HG02571 (cell line): ENCODE data around the gene EXO5.
"Not testable (repeated sequence)": the region's sequence is repeated elsewhere in the genome, so short reads cannot be mapped to it uniquely, and the experiment has no call there.

Source experiments
- ATAC-seq: cut with Tn5 transposase; IDR thresholded peaks from one replicate; pipeline ENCODE4 v1.9.1; 2021; ENCODE audit warnings: mild to moderate bottlenecking, moderate library complexity; ENCODE audit not compliant: unreplicated experiment

Gene EXO5

DNA sequence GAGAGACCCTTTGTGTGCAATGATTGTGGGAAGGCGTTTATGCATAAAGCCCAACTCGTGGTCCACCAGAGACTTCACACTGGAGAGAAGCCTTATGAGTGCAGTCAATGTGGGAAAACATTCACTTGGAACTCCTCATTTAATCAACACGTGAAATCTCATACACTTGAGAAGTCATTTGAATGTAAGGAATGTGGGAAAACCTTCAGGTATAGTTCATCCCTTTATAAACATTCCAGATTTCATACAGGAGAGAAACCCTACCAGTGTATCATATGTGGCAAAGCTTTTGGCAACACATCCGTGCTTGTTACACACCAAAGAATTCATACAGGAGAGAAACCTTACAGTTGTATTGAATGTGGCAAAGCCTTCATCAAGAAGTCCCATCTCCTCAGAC lies 38.4 kb downstream of the EXO5 start:
- no peak for ATAC-seq

DNA sequence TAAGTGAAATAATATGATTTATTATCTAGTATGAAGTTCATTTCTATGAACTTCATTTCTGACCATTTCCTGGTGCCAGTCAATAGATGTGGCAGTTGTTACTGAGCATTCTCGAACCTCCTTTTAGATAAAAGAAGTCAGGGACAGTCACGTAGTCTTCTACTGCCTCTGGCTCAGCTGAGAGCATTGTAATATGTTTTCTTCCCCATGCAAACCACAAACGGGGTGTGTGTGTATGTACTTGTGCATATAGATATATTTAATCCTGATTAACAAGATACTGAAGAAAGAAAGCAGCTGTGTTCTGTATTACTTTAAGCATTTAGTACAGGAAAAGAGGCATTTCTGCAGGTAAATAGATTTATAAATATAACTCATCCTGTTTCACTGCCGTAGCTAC lies 44.5 kb downstream of the EXO5 start:
- ATAC-seq: no peak

DNA sequence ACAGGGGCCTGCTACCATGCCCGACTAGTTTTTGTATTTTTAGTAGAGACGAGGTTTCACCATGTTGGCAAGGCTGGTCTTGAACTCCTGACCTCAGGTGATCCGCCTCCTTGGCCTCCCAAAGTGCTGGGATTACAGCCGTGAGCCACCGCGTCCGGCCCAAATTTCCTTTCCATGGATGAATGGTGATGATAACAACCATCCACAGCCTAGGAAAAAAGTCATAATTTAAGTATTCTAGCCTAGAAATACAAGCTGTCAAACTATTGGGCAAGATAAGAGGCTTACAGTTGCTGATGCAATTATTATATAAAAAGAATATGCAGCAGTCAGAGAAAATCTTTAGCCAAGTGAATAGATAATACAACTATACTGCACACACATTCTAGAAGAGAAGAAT lies 46.2 kb downstream of the EXO5 start:
- ATAC-seq: not testable (repeated sequence)

DNA sequence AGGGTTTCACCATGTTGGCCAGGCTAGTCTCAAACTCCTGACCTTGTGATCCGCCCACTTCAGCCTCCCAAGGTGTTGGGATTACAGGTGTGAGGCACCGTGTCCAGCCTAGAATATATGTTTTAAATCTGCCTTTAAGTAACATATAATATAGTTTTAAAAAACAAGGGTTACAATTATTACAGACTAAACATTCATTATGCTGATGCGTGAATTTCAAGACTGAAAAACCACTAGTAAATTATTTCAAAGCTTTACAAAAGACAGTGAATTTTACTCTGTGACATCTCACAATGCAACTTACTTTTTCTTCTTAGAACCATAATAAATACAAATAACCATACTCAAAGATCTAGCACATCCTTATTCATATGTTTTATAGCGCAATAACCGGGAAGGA lies 47.6 kb downstream of the EXO5 start:
- no peak for ATAC-seq

DNA sequence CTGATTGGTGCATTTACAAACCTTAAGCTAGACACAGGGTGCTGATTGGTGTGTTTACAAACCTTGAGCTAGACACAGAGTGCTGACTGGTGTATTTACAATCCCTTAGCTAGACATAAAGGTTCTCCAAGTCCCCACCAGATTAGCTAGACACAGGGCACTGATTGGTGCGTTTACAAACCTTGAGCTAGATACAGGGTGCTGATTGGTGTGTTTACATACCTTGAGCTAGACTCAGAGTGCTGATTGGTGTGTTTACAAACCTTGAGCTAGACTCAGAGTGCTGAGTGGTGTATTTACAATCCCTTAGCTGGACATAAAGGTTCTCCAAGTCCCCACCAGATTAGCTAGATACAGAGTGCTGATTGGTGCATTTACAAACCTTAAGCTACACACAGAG lies 49.7 kb downstream of the EXO5 start:
- not testable (repeated sequence) for ATAC-seq

DNA sequence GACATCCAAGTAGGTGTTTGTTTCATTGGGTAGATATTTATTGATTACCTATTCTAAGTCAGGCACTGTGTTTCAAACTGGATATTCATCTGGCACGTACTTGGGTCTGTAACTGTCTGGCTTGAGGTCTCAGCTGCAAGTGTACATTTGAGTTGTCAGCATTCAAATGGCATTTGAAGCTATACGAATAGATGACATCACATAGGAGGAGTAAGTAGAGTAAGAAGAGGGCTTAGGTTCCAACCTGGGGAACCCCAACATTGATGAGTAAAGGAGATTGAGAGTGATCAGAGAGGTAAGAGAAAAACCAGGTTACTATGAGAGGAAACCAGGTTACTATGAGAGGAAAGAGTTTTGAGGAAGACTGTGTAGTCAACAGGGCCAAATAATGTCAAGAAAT lies 53.6 kb downstream of the EXO5 start:
- ATAC-seq: no peak

DNA sequence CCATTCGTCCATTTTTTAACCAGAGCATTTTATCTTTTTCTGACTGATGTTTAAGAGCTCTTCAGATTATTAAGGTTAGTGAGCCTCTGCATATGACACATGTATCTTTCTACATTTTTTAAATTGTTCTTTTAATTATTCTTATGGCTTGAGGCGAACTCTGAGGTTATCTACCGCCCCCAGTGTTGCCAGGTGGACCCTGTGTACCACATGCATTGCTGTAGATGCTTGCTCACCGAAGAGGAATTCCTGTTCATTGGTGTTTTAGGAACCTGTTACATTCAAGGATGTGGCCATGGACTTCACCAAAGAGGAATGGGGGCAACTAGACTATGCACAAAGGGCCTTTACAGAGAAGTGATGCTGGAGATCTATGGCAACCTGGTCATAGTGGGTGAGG lies 54.7 kb downstream of the EXO5 start:
- no peak for ATAC-seq

DNA sequence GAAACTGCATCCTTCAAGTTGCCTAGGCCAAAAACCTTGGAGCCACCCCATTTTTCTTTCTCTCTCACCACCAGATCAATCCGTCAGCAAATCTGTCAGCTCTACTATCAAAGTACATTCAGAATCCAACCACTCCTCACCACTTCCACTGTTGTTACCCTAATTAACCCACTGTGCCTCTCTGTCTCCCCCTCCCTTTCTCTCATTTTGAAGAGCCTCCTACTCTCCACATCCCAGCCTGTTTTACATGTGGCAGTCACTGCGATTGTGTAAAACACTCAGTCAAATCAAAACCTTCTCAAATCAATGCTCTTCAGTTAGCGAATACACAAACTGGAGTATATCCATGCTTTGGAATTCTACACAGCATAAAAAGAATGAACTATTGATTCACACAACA lies 55.9 kb downstream of the EXO5 start:
- no peak for ATAC-seq

DNA sequence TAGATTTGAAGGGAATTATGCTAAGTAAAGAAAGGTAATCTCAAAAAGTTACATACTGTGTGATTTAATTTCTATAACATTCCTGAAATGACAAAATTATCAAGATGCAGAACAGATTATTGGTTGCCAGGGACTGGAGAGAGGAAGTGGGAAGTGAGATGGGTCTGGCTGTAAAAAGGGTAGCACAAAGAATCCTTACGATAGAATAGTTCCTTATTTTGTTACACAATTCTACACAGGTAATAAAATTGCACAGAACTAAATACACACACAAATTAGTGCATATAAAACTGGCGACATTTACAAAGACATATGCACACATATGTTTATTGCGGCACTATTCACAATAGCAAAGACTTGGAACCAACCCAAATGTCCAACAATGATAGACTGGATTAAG lies 56.3 kb downstream of the EXO5 start:
- no peak for ATAC-seq
